IMR-90 (cell line): ENCODE measurements around the gene MLKL. TPM values are rescaled to one million over a fixed set of nuclear protein-coding genes. Genes with fewer than 3 reads are reported as not detected.

Experiments used
- ATAC-seq: fragments of 200-7000 bp; cut with Tn5 transposase; 2 replicates; pipeline ENCODE4 v1.9.1; 2020; ENCODE audit warnings: low read depth, mild to moderate bottlenecking, moderate library complexity
- BruUV-seq: library from RNA; stranded (reverse); fragments of 400-500 nt; replicated peaks from 2 replicates; lab custom pipeline; 2021; lab: Mats Ljungman, UMichigan
- CTCF ChIA-PET: fragments of 300-600 bp; formaldehyde crosslinking; extraction: SDS; loops from one replicate; lab custom pipeline; 2021; ENCODE audit warnings: antibody characterized with exemption; lab: Yijun Ruan, JAX
- POLR2A ChIA-PET: fragments of 300-600 bp; sonication (Branson Sonifier 250); formaldehyde crosslinking; loops from one replicate; lab custom pipeline; 2022; ENCODE audit warnings: antibody characterized with exemption; ENCODE audit not compliant: unreplicated experiment; lab: Charles Lee
- DNase-seq: peaks from one replicate; pipeline ENCODE4 v3.0.0; 2013
- H2AFZ ChIP-seq: replicated peaks from 2 replicates; pipeline ENCODE3; 2013; ENCODE audit warnings: low read length, mild to moderate bottlenecking; ENCODE audit not compliant: poor library complexity
- H2AK5ac ChIP-seq: 2 replicates; pipeline ENCODE4 v1.6.1; 2013; ENCODE audit warnings: low read depth, low read length, inconsistent platforms
- H2AK9ac ChIP-seq: replicated peaks from 2 replicates; pipeline ENCODE3; 2013; ENCODE audit warnings: mild to moderate bottlenecking, low read depth, low read length, moderate library complexity; ENCODE audit not compliant: poor library complexity
- H2BK120ac ChIP-seq: 2 replicates; pipeline ENCODE4 v1.6.1; 2013; ENCODE audit warnings: low read depth, low read length, inconsistent platforms
- H2BK15ac ChIP-seq: 3 replicates; pipeline ENCODE4 v1.6.1; 2013; ENCODE audit warnings: low read depth, low read length, inconsistent platforms
- H2BK20ac ChIP-seq: 2 replicates; pipeline ENCODE4 v1.6.1; 2013; ENCODE audit warnings: low read depth, mild to moderate bottlenecking, inconsistent platforms, low read length, moderate library complexity
- H2BK5ac ChIP-seq: 2 replicates; pipeline ENCODE4 v1.6.1; 2013; ENCODE audit warnings: mild to moderate bottlenecking, low read depth, low read length, inconsistent platforms; ENCODE audit not compliant: poor library complexity, severe bottlenecking
- H3K14ac ChIP-seq: replicated peaks from 2 replicates; pipeline ENCODE4 v1.6.1; 2013; ENCODE audit warnings: low read depth, low read length, inconsistent platforms
- H3K18ac ChIP-seq: 2 replicates; pipeline ENCODE4 v1.6.1; 2013; ENCODE audit warnings: low read depth, low read length, control low read depth
- H3K23ac ChIP-seq: 2 replicates; pipeline ENCODE4 v1.6.1; 2013; ENCODE audit warnings: low read depth, low read length, inconsistent platforms
- H3K27ac ChIP-seq: 2 replicates; pipeline ENCODE4 v1.5.1; 2013; ENCODE audit warnings: mild to moderate bottlenecking, control low read depth, low read length; ENCODE audit not compliant: insufficient read depth
- H3K27me3 ChIP-seq: 2 replicates; pipeline ENCODE4 v1.6.1; 2013; ENCODE audit warnings: low read length; ENCODE audit not compliant: control insufficient read depth, insufficient read depth
- H3K36me3 ChIP-seq: 2 replicates; pipeline ENCODE4 v1.6.1; 2013; ENCODE audit warnings: low read length, mixed read lengths; ENCODE audit not compliant: control insufficient read depth, insufficient read depth
- H3K4ac ChIP-seq: 2 replicates; pipeline ENCODE4 v1.6.1; 2013; ENCODE audit warnings: low read depth, low read length, inconsistent platforms
- H3K4me1 ChIP-seq: 2 replicates; pipeline ENCODE4 v1.6.1; 2013; ENCODE audit warnings: low read length, mixed read lengths; ENCODE audit not compliant: control insufficient read depth, insufficient read depth
- H3K4me2 ChIP-seq: 2 replicates; pipeline ENCODE4 v1.6.1; 2013; ENCODE audit warnings: low read depth, mild to moderate bottlenecking, control low read depth, low read length, moderate library complexity
- H3K4me3 ChIP-seq: 2 replicates; pipeline ENCODE4 v1.5.1; 2013; ENCODE audit warnings: low read depth, mild to moderate bottlenecking, control low read depth, low read length, moderate library complexity; ENCODE audit not compliant: insufficient read depth
- H3K56ac ChIP-seq: 2 replicates; pipeline ENCODE4 v1.6.1; 2013; ENCODE audit warnings: low read length, inconsistent platforms; ENCODE audit not compliant: insufficient read depth; ENCODE audit errors: extremely low read depth
- H3K79me1 ChIP-seq, 2 experiments: 2 replicates each; pipeline ENCODE4 v1.6.1; 2013; ENCODE audit warnings: low read length in 2 of 2, inconsistent platforms in 1 of 2, low read depth in 1 of 2
- H3K9ac ChIP-seq: 2 replicates; pipeline ENCODE4 v1.6.1; 2013; ENCODE audit warnings: low read depth, low read length, control low read depth
- H3K9me1 ChIP-seq: 2 replicates; pipeline ENCODE4 v1.6.1; 2013; ENCODE audit warnings: low read length, inconsistent platforms; ENCODE audit not compliant: insufficient read depth
- H3K9me3 ChIP-seq: 2 replicates; pipeline ENCODE4 v1.6.1; 2013; ENCODE audit warnings: low read length; ENCODE audit not compliant: control insufficient read depth, insufficient read depth
- H4K20me1 ChIP-seq: 2 replicates; pipeline ENCODE4 v1.6.1; 2013; ENCODE audit warnings: low read length, inconsistent platforms; ENCODE audit not compliant: insufficient read depth
- H4K5ac ChIP-seq: 2 replicates; pipeline ENCODE4 v1.6.1; 2013; ENCODE audit warnings: mild to moderate bottlenecking, low read depth, low read length, control low read depth
- H4K8ac ChIP-seq, 2 experiments: 2 replicates each; pipeline ENCODE4 v1.6.1; 2013; ENCODE audit warnings: low read depth in 2 of 2, low read length in 2 of 2, control low read depth in 1 of 2, inconsistent platforms in 1 of 2
- H4K91ac ChIP-seq: 2 replicates; pipeline ENCODE4 v1.6.1; 2013; ENCODE audit warnings: low read depth, low read length, inconsistent platforms; ENCODE audit not compliant: insufficient read depth
- BHLHE40 ChIP-seq: fragments of 150-350 bp; IDR thresholded peaks from 2 replicates; pipeline ENCODE4 v1.6.1; 2016; ENCODE audit warnings: mild to moderate bottlenecking, low read depth, low read length
- CEBPB ChIP-seq: IDR thresholded peaks from 2 replicates; pipeline ENCODE4 v1.6.1; 2012; ENCODE audit warnings: low read depth, low read length, improper control_type of control experiment
- CHD1 ChIP-seq: IDR thresholded peaks from 2 replicates; pipeline ENCODE4 v1.6.1; 2012; ENCODE audit warnings: low read depth, low read length, improper control_type of control experiment
- FOS ChIP-seq: fragments of 150-350 bp; IDR thresholded peaks from 2 replicates; pipeline ENCODE4 v1.6.1; 2016; ENCODE audit warnings: low read depth, low read length
- MAZ ChIP-seq: IDR thresholded peaks from 2 replicates; pipeline ENCODE4 v1.6.1; 2012; ENCODE audit warnings: low read depth, mild to moderate bottlenecking, low read length, improper control_type of control experiment, moderate library complexity, borderline replicate concordance
- MXI1 ChIP-seq: IDR thresholded peaks from 2 replicates; pipeline ENCODE4 v1.6.1; 2012; ENCODE audit warnings: low read depth, mild to moderate bottlenecking, low read length, moderate library complexity, borderline replicate concordance
- NFE2L2 ChIP-seq: fragments of 150-350 bp; IDR thresholded peaks from 2 replicates; pipeline ENCODE4 v1.6.1; 2016; ENCODE audit warnings: low read depth, mild to moderate bottlenecking, low read length
- POLR2A ChIP-seq: IDR thresholded peaks from 2 replicates; pipeline ENCODE4 v1.6.1; 2012; ENCODE audit warnings: mild to moderate bottlenecking, low read depth, low read length
- RAD21 ChIP-seq: IDR thresholded peaks from 2 replicates; pipeline ENCODE4 v1.6.1; 2012; ENCODE audit warnings: low read length, improper control_type of control experiment
- RCOR1 ChIP-seq: IDR thresholded peaks from 2 replicates; pipeline ENCODE4 v1.6.1; 2012; ENCODE audit warnings: mild to moderate bottlenecking, low read length, improper control_type of control experiment; ENCODE audit not compliant: insufficient replicate concordance
- RFX5 ChIP-seq: IDR thresholded peaks from 2 replicates; pipeline ENCODE4 v1.8.0; 2012; ENCODE audit warnings: low read depth, mild to moderate bottlenecking, low read length, moderate library complexity
- SMC3 ChIP-seq: fragments of 150-350 bp; IDR thresholded peaks from 2 replicates; pipeline ENCODE4 v1.6.1; 2016; ENCODE audit warnings: low read depth, mild to moderate bottlenecking, antibody characterized with exemption, low read length, moderate library complexity
- WGBS, 2 experiments: methylation state at CpG; one replicate each; pipeline versions ENCODE4 v1.1.5 to v1.1.7; 2013; ENCODE audit warnings: missing lambda C conversion rate in 2 of 2; ENCODE audit not compliant: insufficient read length in 1 of 2; ENCODE audit errors: extremely low coverage in 2 of 2; 5-methylcytosine and 5-hydroxymethylcytosine counted together
- dilution Hi-C: fragments of 300-500 bp; cut with HindIII; formaldehyde crosslinking; loops from one replicate; pipeline ENCODE4 v1.14.3; 2018; ENCODE audit warnings: low sequenced_read_pairs; ENCODE audit not compliant: unreplicated experiment
- in situ Hi-C: fragments of 300-500 bp; cut with MboI; formaldehyde crosslinking; loops from 3 replicates; pipeline ENCODE4 v1.14.3; 2019; ENCODE audit warnings: low sequenced_read_pairs, inconsistent platforms, mixed read lengths
- intact Hi-C: fragments of 100-400 bp; cut with micrococcal nuclease; formaldehyde crosslinking; loops from 2 replicates; pipeline ENCODE4 v1.10.0; 2022
- polyA plus RNA-seq, 3 experiments: library from polyadenylated mRNA; depleted of rRNA; stranded (reverse); fragments of >200 nt; gene quantifications; 2 replicates each; pipeline ENCODE4 v1.2.3, GENCODE V29; 2012; ENCODE audit warnings: low replicate concordance in 1 of 3
- total RNA-seq: library from RNA; depleted of rRNA; stranded (reverse); fragments of >200 nt; gene quantifications from 2 replicates; pipeline ENCODE4 v1.2.3, GENCODE V29; 2012
- TF ChIP-seq, protein P1 (sequence below): fragments of 150-350 bp; IDR thresholded peaks from 2 replicates; pipeline ENCODE4 v1.6.1; 2016; ENCODE audit warnings: low read depth, mild to moderate bottlenecking, low read length, moderate library complexity, borderline replicate concordance
- TF ChIP-seq, protein P2 (sequence below): conservative IDR thresholded peaks from 2 replicates; pipeline ENCODE4 v1.5.1; 2012; ENCODE audit warnings: mild to moderate bottlenecking, low read depth, low read length, improper control_type of control experiment
- TF ChIP-seq, protein P3 (sequence below): fragments of 150-350 bp; IDR thresholded peaks from 2 replicates; pipeline ENCODE4 v1.6.1; 2017; ENCODE audit warnings: mild to moderate bottlenecking, antibody characterized with exemption, low read length, low read depth

MLKL gene
- total and polyA plus RNA-seq, 2 of the 4 experiments (the other 2 are of a cell fraction) = 3.6 to 4.5 TPM

DNA sequence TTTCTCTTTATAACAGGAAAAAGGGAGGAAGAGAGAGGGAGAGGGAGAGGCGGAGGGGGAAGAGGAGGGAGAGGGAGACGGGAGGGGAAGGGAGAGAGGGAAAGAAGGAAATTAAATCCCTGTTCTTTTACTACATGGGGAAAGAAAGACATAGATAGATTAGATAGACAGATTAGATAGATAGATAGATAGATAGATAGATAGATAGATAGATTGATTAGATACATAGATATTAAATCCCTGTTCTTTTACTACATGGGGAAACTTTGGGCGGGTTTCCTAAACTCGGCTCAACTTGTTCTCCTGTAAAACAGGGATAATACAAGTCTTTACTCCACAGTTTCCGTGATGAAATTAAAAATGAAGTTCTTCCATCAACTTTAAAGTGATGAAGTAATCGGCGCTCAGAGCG is 34.6 kb downstream of the MLKL start:
- Histone ChIP-seq H2BK20ac (no peak overlapping the region), H3K23ac (0 out of 2 replicates have a peak overlapping the region, but pooled peaks have one; percentile 42), H3K9me1 (peaks cover 5% of the 10 kb centered on the region; the same call in 1 of the 2 replicates), H3K9ac (peak overlapping the region; percentile 80), H3K4me1 (no peaks in the 10 kb centered on the region), H2BK120ac (no peak overlapping the region), H3K4me2 (peak overlapping the region; percentile 79), H3K79me1 (peaks cover 25 to 26% of the 10 kb centered on the region in 2 experiments), H3K14ac (no peak overlapping the region), H3K4me3 (peak overlapping the region; percentile 89), H2AK9ac (peak overlapping the region; percentile 93), H3K56ac (peak overlapping the region; percentile 75; the same call in 1 of the 2 replicates), H3K9me3 (no peaks in the 10 kb centered on the region), H2AFZ (peak overlapping the region; percentile 94), H2BK5ac (peak overlapping the region; percentile 47), H3K27ac (peak overlapping the region; percentile 70), H3K4ac (peak overlapping the region; percentile 68; the same call in 1 of the 2 replicates), H2BK15ac (no peak overlapping the region), H3K27me3 (no peaks in the 10 kb centered on the region), H3K18ac (no peak overlapping the region), H3K36me3 (peaks cover 19% of the 10 kb centered on the region), H2AK5ac (0 out of 2 replicates have a peak overlapping the region, but pooled peaks have one; percentile 35), H4K91ac (peak overlapping the region; percentile 53; the same call in 1 of the 2 replicates), H4K8ac (peak overlapping the region; percentile 69 to 81; a peak in 2 of 4 replicates), H4K5ac (no peak overlapping the region), H4K20me1 (no peaks in the 10 kb centered on the region; the same call in none of the 2 replicates)
- in situ Hi-C loops = no loop called here
- dilution Hi-C loops = no loop called here
- ATAC-seq (no peak), DNase-seq (no peak)
- TF ChIP-seq NFE2L2 (no peak), FOS (no peak), SMC3 (no peak), CEBPB (no peak), MXI1 (no peak), BHLHE40 (no peak), POLR2A (no peak), RFX5 (no peak), RCOR1 (no peak), MAZ (no peak), RAD21 (no peak), CHD1 (no peak)
- TF ChIP-seq, protein P1, sequence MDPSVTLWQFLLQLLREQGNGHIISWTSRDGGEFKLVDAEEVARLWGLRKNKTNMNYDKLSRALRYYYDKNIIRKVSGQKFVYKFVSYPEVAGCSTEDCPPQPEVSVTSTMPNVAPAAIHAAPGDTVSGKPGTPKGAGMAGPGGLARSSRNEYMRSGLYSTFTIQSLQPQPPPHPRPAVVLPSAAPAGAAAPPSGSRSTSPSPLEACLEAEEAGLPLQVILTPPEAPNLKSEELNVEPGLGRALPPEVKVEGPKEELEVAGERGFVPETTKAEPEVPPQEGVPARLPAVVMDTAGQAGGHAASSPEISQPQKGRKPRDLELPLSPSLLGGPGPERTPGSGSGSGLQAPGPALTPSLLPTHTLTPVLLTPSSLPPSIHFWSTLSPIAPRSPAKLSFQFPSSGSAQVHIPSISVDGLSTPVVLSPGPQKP = no peak
- TF ChIP-seq, protein P2, sequence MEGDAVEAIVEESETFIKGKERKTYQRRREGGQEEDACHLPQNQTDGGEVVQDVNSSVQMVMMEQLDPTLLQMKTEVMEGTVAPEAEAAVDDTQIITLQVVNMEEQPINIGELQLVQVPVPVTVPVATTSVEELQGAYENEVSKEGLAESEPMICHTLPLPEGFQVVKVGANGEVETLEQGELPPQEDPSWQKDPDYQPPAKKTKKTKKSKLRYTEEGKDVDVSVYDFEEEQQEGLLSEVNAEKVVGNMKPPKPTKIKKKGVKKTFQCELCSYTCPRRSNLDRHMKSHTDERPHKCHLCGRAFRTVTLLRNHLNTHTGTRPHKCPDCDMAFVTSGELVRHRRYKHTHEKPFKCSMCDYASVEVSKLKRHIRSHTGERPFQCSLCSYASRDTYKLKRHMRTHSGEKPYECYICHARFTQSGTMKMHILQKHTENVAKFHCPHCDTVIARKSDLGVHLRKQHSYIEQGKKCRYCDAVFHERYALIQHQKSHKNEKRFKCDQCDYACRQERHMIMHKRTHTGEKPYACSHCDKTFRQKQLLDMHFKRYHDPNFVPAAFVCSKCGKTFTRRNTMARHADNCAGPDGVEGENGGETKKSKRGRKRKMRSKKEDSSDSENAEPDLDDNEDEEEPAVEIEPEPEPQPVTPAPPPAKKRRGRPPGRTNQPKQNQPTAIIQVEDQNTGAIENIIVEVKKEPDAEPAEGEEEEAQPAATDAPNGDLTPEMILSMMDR = no peak
- TF ChIP-seq, protein P3, sequence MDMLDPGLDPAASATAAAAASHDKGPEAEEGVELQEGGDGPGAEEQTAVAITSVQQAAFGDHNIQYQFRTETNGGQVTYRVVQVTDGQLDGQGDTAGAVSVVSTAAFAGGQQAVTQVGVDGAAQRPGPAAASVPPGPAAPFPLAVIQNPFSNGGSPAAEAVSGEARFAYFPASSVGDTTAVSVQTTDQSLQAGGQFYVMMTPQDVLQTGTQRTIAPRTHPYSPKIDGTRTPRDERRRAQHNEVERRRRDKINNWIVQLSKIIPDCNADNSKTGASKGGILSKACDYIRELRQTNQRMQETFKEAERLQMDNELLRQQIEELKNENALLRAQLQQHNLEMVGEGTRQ = no peak
- no CpG with 5 or more reads among the region's 8 CpGs for WGBS, 2 experiments
- intact Hi-C loops = no loop called here
- POLR2A ChIA-PET = interaction anchor here (0.6 kb wide), 1 partner anchor 138 kb away, joined by 3 read pairs; no protein-coding TSS in a partner anchor
- no TSS peak for BruUV-seq
- CTCF ChIA-PET = no interaction called here
